IMR-90 (cell line): ENCODE measurements around the gene CEBPB.

ENCODE experiments used
- CEBPB ChIP-seq: IDR thresholded peaks from 2 replicates; pipeline ENCODE4 v1.6.1; 2012; ENCODE audit warnings: low read depth, low read length, improper control_type of control experiment
- MAZ ChIP-seq: IDR thresholded peaks from 2 replicates; pipeline ENCODE4 v1.6.1; 2012; ENCODE audit warnings: low read depth, mild to moderate bottlenecking, low read length, improper control_type of control experiment, moderate library complexity, borderline replicate concordance
- MXI1 ChIP-seq: IDR thresholded peaks from 2 replicates; pipeline ENCODE4 v1.6.1; 2012; ENCODE audit warnings: low read depth, mild to moderate bottlenecking, low read length, moderate library complexity, borderline replicate concordance
- POLR2A ChIP-seq: IDR thresholded peaks from 2 replicates; pipeline ENCODE4 v1.6.1; 2012; ENCODE audit warnings: mild to moderate bottlenecking, low read depth, low read length
- RAD21 ChIP-seq: IDR thresholded peaks from 2 replicates; pipeline ENCODE4 v1.6.1; 2012; ENCODE audit warnings: low read length, improper control_type of control experiment
- RFX5 ChIP-seq: IDR thresholded peaks from 2 replicates; pipeline ENCODE4 v1.8.0; 2012; ENCODE audit warnings: low read depth, mild to moderate bottlenecking, low read length, moderate library complexity
- SMC3 ChIP-seq: fragments of 150-350 bp; IDR thresholded peaks from 2 replicates; pipeline ENCODE4 v1.6.1; 2016; ENCODE audit warnings: low read depth, mild to moderate bottlenecking, antibody characterized with exemption, low read length, moderate library complexity
- TF ChIP-seq, protein P1 (sequence below): conservative IDR thresholded peaks from 2 replicates; pipeline ENCODE4 v1.5.1; 2012; ENCODE audit warnings: mild to moderate bottlenecking, low read depth, low read length, improper control_type of control experiment
- TF ChIP-seq, protein P2 (sequence below): fragments of 150-350 bp; IDR thresholded peaks from 2 replicates; pipeline ENCODE4 v1.6.1; 2017; ENCODE audit warnings: mild to moderate bottlenecking, antibody characterized with exemption, low read length, low read depth
- TF ChIP-seq, protein P3 (sequence below): fragments of 150-350 bp; IDR thresholded peaks from 2 replicates; pipeline ENCODE4 v1.6.1; 2016; ENCODE audit warnings: low read depth, mild to moderate bottlenecking, low read length, moderate library complexity, borderline replicate concordance

DNA sequence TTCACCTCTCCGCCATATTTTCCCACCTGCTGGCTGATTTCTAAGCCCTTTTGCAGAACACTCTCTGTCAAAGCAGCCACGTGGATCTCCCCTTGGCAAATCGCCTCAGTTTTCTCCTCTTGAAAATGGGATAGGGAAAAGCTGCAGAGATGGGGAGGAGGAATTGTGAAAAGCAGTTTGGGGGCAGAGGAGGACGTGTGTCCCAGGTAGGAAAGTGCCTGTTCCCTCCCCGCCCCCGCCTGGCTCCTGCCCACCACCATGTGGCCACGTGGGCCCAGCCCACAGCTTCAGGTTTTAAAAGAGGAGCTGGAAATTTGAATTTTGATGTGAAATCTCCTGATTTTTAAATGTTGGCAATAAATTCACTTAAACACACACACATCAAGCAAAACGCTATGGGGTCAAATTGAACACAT is 3.6 kb upstream of the CEBPB start:
- TF ChIP-seq, protein P1, sequence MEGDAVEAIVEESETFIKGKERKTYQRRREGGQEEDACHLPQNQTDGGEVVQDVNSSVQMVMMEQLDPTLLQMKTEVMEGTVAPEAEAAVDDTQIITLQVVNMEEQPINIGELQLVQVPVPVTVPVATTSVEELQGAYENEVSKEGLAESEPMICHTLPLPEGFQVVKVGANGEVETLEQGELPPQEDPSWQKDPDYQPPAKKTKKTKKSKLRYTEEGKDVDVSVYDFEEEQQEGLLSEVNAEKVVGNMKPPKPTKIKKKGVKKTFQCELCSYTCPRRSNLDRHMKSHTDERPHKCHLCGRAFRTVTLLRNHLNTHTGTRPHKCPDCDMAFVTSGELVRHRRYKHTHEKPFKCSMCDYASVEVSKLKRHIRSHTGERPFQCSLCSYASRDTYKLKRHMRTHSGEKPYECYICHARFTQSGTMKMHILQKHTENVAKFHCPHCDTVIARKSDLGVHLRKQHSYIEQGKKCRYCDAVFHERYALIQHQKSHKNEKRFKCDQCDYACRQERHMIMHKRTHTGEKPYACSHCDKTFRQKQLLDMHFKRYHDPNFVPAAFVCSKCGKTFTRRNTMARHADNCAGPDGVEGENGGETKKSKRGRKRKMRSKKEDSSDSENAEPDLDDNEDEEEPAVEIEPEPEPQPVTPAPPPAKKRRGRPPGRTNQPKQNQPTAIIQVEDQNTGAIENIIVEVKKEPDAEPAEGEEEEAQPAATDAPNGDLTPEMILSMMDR = no peak
- TF ChIP-seq CEBPB (no peak), MXI1 (no peak), POLR2A (no peak), RAD21 (no peak), MAZ (no peak), RFX5 (no peak), SMC3 (no peak)
- TF ChIP-seq, protein P2, sequence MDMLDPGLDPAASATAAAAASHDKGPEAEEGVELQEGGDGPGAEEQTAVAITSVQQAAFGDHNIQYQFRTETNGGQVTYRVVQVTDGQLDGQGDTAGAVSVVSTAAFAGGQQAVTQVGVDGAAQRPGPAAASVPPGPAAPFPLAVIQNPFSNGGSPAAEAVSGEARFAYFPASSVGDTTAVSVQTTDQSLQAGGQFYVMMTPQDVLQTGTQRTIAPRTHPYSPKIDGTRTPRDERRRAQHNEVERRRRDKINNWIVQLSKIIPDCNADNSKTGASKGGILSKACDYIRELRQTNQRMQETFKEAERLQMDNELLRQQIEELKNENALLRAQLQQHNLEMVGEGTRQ = no peak; the same call in 1 of the 2 replicates
- TF ChIP-seq, protein P3, sequence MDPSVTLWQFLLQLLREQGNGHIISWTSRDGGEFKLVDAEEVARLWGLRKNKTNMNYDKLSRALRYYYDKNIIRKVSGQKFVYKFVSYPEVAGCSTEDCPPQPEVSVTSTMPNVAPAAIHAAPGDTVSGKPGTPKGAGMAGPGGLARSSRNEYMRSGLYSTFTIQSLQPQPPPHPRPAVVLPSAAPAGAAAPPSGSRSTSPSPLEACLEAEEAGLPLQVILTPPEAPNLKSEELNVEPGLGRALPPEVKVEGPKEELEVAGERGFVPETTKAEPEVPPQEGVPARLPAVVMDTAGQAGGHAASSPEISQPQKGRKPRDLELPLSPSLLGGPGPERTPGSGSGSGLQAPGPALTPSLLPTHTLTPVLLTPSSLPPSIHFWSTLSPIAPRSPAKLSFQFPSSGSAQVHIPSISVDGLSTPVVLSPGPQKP = no peak
